Mesenteric fat pad (tissue), 1 donor: Measurements from ENCODE around the gene FAAH. TPM values are rescaled to one million over a fixed set of nuclear protein-coding genes. Genes with fewer than 3 reads are reported as not detected.

Experiments
- DNase-seq: peaks from one replicate; pipeline ENCODE4 v3.0.0-alpha.2; 2020; ENCODE audit warnings: low spot score
- total RNA-seq: library from RNA; stranded (reverse); fragmentation: NEBNext Ultra II Directional; extraction: Animal tissue kit (Norgen Biotek cat#: 25700); gene quantifications from one replicate; pipeline ENCODE4 v1.2.1, GENCODE V29; 2021
- donor health status: DM: yes; HTN: yes; CAD: no.

The FAAH gene
- total RNA-seq, 1 donor from 2014 or later = 16.4 TPM

DNA sequence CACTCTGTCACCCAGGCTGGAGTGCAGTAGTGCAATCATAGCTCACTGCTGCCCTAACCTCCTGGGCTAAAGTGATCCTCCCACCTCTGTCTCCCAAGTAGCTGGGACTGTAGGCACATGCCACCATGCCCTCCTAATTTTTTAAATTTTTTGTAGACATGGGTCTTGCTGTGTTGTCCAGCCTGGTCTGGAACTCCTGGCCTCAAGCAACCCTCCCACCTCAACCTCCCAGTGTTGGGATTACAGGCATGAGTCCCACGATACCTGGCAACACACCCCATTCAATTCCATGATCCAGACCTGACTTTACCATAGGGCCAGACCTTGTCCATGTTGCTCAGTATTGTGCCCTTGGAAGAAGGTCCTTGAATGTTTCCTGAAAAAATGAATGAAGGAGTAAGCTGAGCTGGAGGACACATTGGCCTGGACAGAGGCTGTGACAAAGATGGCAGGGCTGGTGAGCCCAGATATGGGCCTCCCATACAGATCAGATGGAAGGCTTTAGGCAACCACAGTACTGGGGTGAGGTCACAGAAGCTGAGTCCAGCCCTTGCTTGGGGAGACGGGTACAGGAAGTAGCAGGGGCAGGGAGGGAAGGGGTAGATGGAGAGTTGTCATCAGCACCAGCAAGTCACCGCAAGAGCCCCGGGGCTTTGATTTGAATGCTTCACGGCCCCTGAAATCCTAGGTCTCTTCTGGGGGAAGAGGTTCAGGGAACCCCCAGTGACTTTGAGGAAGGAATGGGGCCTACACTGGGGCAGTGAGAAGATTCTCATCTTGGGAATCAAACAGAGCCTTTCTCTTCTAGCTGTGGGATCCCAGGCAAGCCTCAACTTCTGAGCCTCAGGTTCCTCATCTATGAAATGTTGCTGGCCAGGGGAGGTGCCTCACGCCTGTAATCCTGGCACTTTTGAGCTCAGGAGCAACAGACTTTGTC is 55.4 kb downstream of the FAAH start:
- DNase-seq = no peak

DNA sequence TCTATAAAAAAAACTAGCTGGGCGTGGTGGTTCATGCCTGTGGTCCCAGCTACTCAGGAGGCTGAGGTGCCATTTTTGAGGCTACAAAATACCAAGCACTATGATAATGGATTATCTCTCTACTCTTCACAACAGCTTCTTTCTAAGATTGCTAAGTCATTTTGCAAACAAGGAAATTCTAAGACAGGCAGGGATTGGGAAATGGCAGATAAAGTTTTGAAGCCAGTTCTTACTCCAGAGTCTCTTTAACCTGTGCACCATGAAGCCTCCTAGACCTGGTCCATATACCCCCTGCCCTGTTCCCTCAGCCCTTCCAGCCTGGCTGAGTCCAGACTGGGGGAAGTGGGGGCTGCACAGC is 56.0 kb downstream of the FAAH start:
- DNase-seq = no peak

DNA sequence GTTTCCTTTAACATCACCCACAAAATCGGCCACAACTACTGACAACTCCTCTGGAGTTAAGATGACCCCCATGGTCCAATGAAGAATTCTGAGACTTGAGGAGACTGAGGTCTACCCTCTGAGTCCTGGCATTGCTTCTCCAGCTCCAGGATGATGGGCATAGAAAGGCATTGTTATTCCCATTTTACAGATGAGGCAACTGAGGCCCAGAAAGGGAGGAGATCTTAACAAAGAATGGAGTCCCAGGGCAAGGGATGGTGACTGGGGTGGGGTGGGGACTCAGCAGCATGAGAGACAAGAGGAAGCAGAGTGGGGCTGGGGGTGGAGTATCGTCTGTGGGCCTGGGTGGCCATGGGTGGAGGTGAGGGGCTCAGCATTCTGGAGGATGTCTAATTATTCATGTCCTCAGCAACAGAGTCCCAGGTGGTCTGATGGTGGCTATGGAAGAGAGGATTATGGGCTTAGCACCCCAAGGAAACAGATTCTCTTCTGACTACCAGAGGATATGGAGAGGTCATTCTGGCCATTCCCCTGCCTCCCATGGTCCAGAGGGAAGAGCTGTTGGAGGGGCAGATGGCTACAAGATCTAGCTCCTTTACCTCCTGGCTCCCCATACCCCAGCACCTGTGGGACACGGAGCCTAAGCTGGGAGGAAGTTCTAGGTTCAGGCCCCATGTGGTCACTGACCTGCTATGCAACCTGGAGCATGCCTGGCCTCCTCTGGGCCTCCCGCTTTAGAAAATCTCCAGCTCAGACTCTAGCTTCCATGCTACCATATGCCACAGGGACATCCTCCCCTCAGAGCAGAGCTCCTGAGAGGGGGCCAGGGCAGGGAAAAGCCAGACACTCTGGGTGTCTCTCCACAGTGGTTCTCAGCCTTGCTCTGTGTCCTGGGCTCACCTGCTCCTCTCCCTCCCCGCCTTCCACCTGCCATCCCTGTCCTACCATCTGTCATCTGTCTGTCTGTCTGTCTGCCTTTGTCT is 58.1 kb downstream of the FAAH start:
- DNase-seq = no peak

DNA sequence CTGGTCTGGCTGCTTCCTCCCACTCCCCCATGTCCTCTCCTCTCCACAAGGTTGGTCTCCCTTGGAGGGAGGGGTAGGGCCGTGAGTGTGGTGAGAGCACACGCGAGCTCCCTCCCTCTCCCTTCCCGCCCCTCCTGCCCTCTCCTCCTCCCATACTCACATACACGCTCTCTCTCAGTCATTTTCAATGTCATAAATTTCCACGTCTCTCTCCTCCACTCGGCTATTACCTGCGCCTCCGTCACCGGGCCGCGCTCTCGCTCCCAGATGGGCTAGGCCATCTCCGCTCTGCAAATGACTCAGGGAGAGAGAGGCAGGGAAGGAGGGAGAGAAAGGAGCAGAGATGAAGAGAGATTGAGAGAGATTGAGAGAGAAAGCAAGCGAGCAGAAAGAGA is 58.8 kb downstream of the FAAH start:
- no peak for DNase-seq

DNA sequence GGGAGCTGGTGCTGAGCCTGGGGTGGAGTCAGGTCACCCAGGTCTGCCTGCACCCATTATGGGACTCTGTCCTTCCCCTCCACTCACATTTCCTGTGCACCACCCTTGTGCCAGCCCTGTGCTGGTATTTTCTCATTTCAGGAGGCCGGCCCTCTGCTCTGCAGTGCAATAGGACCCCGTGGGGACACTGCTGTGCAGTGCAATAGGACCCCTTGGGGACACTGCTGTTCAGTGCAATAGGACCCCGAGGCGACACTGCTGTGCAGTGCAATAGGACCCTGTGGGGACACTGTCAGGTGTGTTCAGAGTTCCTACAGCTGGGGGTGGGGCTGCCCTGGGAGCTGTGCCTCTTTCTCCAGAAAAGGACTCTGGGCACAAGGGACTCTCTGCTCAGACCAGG is 59.3 kb downstream of the FAAH start:
- DNase-seq = no peak

DNA sequence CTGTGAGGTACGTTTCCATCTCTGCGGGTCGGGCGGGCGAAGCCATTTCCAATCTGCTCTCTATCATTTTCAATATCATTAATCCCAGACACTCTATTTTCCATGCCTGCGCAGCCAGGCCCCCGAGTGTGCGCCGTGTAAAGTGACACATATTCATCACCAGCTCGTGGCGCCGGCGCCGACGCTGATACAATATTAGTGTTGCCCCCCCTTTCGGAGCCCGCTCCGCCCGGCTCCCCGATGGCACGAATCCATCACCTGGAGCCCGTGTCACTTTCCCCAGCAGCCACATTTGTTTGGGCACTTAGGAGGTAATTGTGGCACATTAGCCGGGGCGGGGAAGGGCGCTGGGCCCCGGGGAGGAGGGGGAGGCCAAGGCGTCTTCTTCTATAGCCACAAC is 61.8 kb downstream of the FAAH start:
- no peak for DNase-seq

DNA sequence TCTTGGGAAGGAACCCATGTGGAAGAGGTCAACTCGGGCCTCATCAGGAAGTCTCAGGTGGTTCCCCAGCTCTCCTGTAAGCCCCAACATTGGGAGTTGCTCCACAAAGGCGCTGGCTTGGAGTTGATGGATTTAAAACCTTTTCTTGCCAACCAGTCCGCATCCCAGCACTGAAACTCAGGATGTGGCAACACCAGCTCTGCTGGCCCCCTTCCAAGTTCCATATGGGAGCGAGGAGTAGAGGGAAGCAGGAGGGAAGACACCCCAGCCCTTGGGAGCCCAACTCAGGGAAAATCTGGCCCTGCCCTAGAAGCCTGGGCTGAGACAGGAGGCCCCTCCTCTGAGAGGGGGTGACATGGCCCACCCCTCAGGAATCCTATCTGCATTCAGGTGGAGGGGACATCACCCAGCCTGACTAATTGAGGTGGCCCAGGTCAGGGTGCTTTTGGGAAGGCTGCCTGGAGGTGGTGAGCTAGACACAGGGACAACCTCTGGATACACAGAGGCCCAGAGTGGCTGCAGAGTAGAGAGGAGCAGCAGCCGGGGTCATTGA is 62.4 kb downstream of the FAAH start:
- no peak for DNase-seq

DNA sequence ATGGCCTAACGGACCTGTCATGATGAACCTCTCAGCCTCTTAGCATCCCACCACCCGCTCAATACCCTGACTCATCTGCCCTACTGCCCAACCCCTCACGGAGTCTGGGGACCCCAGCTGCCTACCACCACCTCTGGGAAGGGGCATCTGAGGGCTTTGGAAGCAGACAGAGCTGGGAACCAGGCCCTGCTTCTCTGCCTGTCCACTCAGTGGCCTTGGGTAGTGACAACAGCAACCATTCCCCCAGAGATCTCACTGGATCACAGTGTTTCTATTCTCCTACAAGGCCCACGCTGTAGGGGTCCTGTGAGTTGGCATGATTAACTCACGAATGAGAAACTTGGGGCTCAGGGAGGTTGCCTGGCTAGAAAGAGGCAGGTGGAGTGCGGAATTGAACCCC is 63.1 kb downstream of the FAAH start:
- no peak for DNase-seq

DNA sequence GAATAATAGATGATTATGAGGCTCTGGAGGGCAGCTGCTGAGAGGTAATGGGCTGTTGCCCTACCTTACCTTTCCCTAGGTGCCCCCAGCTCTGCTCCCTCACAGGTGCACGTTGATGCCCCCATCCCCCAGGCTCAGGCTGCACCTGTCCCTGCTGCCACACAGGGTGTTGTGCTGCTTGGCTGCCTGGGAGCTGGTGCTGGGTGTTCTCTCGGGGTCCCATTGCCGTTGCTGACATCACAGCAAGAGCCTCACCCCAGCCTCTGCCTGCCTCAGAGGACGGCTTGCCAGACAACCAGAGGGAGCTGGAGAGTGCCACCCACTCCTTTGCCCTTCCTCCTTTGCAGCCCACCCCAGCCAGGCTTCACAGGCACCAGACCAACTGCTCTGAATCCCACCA is 64.1 kb downstream of the FAAH start:
- DNase-seq = no peak

DNA sequence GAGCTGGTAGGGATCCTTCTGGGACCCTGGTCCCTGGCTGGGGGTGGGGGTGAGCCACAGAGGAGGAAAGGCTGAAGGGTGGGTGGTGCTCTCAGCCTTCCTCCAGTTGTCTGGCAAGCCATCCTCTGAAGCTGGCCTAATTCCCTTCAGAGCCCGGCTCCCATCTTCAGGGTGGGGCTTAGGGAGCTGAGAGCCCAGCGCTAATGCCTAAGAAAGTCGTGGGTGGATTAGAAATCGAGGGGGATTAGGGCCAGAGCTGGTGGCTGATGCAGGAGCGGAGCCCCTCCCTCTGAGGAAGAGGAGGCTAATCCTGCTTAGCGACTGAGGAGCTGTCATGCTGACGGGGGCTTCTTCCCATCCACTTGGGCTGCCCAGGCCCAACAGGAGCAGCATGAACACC is 64.7 kb downstream of the FAAH start:
- no peak for DNase-seq

DNA sequence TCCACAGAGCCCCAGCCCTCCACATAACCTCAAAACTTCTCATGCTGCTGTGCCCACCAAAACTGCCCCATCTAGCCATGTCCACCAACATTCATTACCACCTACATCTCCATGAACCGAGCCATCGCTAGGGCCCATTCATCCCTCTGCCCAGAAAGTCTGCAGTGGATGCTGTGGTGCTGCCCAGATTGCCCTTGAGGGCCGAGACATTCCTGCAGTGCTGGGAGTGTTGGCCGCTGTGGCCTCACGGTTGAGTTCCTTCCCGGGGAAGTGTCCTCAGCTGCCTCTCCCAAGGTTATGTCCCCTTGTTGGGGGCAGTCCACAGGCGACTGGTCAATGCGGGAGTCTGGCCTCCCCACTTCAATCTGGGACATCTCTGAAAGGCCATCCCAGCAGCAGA is 65.2 kb downstream of the FAAH start:
- DNase-seq = no peak

DNA sequence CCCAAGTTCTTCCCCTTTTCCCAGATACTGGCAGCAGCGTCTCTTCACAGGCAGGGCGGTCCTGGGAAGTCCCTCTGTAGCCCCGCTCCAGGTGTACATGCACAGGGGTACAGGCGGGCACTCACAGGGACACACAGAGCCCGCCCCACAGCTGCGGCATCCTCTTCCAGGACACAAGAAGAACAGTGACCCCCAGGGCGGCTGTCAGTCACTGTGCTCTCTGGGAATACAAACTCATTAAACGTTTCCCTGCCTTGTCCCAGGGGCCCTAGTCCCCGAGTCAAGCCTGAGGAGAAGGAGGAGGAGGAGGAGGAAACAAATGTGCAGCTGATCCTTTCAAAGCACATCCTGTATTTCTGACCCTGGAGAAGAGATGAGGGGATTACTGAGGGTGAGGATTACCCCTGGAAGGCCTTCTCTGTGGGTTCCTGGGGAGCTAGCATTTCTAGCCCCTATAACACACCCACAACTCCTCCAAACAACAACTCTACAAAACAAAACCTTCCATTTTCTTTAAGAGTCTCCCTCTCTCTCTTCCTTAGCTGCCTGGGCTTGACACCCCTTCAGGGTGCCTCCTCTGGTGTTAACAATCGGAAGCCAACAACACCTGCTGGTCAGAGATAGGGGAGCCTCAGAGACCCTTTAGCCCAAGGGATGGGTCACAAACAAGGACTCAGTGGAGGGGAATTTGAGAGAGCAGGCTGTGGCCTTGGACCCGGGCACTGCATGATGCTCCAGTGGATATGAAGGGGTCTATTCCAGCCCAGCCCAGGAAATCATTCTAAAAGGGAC is 67.1 kb downstream of the FAAH start:
- no peak for DNase-seq

DNA sequence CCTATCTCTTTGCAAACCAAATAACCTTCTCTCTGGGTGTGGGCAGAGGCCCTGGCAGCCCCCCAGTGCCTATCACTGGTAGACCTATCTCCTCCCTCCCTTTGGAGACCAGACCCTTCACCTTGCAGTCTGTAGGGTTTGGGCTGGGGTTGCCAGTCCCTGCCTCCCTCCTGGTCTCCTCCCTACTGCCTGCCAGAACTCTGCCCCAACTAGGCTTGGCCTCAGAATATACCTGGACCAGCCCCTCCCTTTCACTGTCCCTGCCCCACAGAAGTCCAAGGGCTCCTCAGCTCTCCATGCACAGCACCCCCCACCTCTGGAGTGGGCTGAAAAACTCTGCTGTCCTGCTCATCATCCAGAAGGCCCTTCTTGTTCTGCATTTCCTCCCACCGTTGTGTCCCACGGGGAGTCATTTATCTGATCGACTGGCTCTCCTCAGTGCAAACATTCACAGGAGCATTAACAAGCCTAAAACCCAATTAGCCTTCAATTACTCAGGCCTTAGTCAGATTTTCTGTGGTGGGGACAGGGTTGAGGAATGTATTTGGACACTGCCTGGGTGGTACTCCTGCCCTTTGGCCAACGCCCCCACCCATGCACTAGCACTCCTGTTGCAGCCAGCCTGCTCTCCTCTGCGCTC is 67.8 kb downstream of the FAAH start:
- DNase-seq = no peak

Other genes starting within 250 kb of the FAAH start
- 1.2 TPM for gene TSPAN1, start 219.2 kb upstream of the FAAH start, total RNA-seq
- gene P3R3URF, start 217.8 kb upstream of the FAAH start, total RNA-seq = not detected
- 53.1 TPM for gene POMGNT1, start 195.9 kb upstream of the FAAH start, total RNA-seq
- 3.5 TPM for gene LURAP1, start 191.0 kb upstream of the FAAH start, total RNA-seq
- not detected for gene RAD54L, start 146.6 kb upstream of the FAAH start, total RNA-seq
- gene LRRC41, start 90.7 kb upstream of the FAAH start, total RNA-seq = 70.0 TPM
- 255 TPM for gene UQCRH, start 90.6 kb upstream of the FAAH start, total RNA-seq
- 28.1 TPM for gene NSUN4, start 53.5 kb upstream of the FAAH start, total RNA-seq
- gene DMBX1, start 95.5 kb downstream of the FAAH start, total RNA-seq = 0.45 TPM
- not detected for gene KNCN, start 157.3 kb downstream of the FAAH start, total RNA-seq
- gene MKNK1, start 210.0 kb downstream of the FAAH start, total RNA-seq = 90.8 TPM
- gene MOB3C, start 222.5 kb downstream of the FAAH start, total RNA-seq = 44.6 TPM